HCT116 (cell line): Measurements from ENCODE around the gene ZBTB42. TPM values are rescaled to one million over a fixed set of nuclear protein-coding genes. Genes with fewer than 3 reads are reported as not detected.

Source experiments
- ATAC-seq: fragments of 200-7000 bp; cut with Tn5 transposase; 2 replicates; pipeline ENCODE4 v1.9.1; 2020; ENCODE audit warnings: mild to moderate bottlenecking, moderate library complexity
- BruUV-seq: library from RNA; stranded (reverse); fragments of 400-500 nt; replicated peaks from 2 replicates; lab custom pipeline; 2021; lab: Mats Ljungman, UMichigan
- CTCF ChIA-PET: fragments of 300-600 bp; sonication (Branson Sonifier 250); formaldehyde crosslinking; loops from one replicate; lab custom pipeline; 2021; ENCODE audit warnings: antibody characterized with exemption; lab: Charles Lee
- POLR2A ChIA-PET: fragments of 300-600, 350-600 bp; sonication (Branson Sonifier 250); formaldehyde crosslinking; loops from one replicate; lab custom pipeline; 2021; ENCODE audit warnings: antibody characterized with exemption; lab: Charles Lee
- RAD21 ChIA-PET, 2 experiments: fragments of 300-600 bp; sonication (Branson Sonifier 250); formaldehyde crosslinking; loops; one replicate each; lab custom pipeline; 2023; ENCODE audit warnings: low total read pairs in 2 of 2; ENCODE audit not compliant: uncharacterized antibody in 2 of 2, unreplicated experiment in 2 of 2, low non-redundant PET in 1 of 2; lab: Charles Lee
- DNase-seq: peaks from one replicate; pipeline ENCODE4 v3.0.0-alpha.2; 2010; ENCODE audit warnings: low read depth, low spot score
- H2AFZ ChIP-seq: fragments of 200-600 bp; shearing (Covaris generic), sonication (generic); 2 replicates; pipeline ENCODE4 v1.6.1; 2017; ENCODE audit warnings: low read depth, mixed run types, mixed read lengths, antibody characterized with exemption, low read length; ENCODE audit not compliant: poor library complexity, severe bottlenecking
- H3K27ac ChIP-seq: 2 replicates; pipeline ENCODE4 v1.5.1; 2012; ENCODE audit warnings: low read depth, low read length
- H3K27me3 ChIP-seq: fragments of 200-600 bp; sonication (generic); 2 replicates; pipeline ENCODE4 v1.6.1; 2016; ENCODE audit warnings: mixed run types, low read length, mixed read lengths; ENCODE audit not compliant: insufficient read depth
- H3K36me3 ChIP-seq, 2 experiments: fragments of 200-500 bp in 1 of 2; fragments of 200-600 bp in 1 of 2; sonication (Bioruptor generic) in 1 of 2; sonication (generic) in 1 of 2; 2 replicates each; pipeline versions ENCODE4 v1.5.1 to v1.6.1; 2014 to 2016; ENCODE audit warnings: low read length in 2 of 2, inconsistent platforms in 1 of 2, mixed read lengths in 1 of 2, mixed run types in 1 of 2; ENCODE audit not compliant: insufficient read depth in 2 of 2, control insufficient read depth in 1 of 2
- H3K4me1 ChIP-seq, 2 experiments: fragments of 200-600 bp in 1 of 2; sonication (generic) in 1 of 2; 2 replicates each; pipeline versions ENCODE4 v1.5.1 to v1.6.1; 2012 to 2017; ENCODE audit warnings: low read length in 2 of 2, inconsistent platforms in 1 of 2, mild to moderate bottlenecking in 1 of 2, mixed read lengths in 1 of 2, mixed run types in 1 of 2, moderate library complexity in 1 of 2; ENCODE audit not compliant: insufficient read depth in 2 of 2, control insufficient read depth in 1 of 2
- H3K4me2 ChIP-seq: fragments of 200-600 bp; sonication (generic); 2 replicates; pipeline ENCODE4 v1.6.1; 2017; ENCODE audit warnings: mixed run types, low read length, mixed read lengths
- H3K4me3 ChIP-seq, 2 experiments: fragments of 200-600 bp in 1 of 2; sonication (generic) in 1 of 2; replicated peaks in 1 of 2; 2 replicates each; pipeline ENCODE4 v1.5.1; 2011 to 2016; ENCODE audit warnings: low read length in 2 of 2, control low read depth in 1 of 2, low read depth in 1 of 2, mild to moderate bottlenecking in 1 of 2, mixed read lengths in 1 of 2, mixed run types in 1 of 2
- H3K79me2 ChIP-seq: fragments of 200-600 bp; sonication (generic); 2 replicates; pipeline ENCODE4 v1.6.1; 2017; ENCODE audit warnings: mild to moderate bottlenecking, mixed run types, low read length, moderate library complexity, mixed read lengths; ENCODE audit not compliant: insufficient read depth
- H3K9ac ChIP-seq: fragments of 200-600 bp; sonication (generic); 2 replicates; pipeline ENCODE4 v1.6.1; 2016; ENCODE audit warnings: low read length, mixed read lengths
- H3K9me2 ChIP-seq: fragments of 200-600 bp; sonication (generic), shearing (Covaris generic); 2 replicates; pipeline ENCODE4 v1.6.1; 2017; ENCODE audit warnings: mixed run types, mild to moderate bottlenecking, moderate library complexity; ENCODE audit not compliant: insufficient read depth
- H3K9me3 ChIP-seq, 2 experiments: fragments of 200-500 bp in 1 of 2; fragments of 200-600 bp in 1 of 2; sonication (Bioruptor generic) in 1 of 2; sonication (generic) in 1 of 2; 2 replicates each; pipeline ENCODE4 v1.6.1; 2014 to 2017; ENCODE audit warnings: low read length in 2 of 2, mixed read lengths in 2 of 2, inconsistent platforms in 1 of 2, low read depth in 1 of 2, mild to moderate bottlenecking in 1 of 2, mixed run types in 1 of 2, moderate library complexity in 1 of 2; ENCODE audit not compliant: control insufficient read depth in 1 of 2, insufficient read depth in 1 of 2
- H4K20me1 ChIP-seq: fragments of 200-600 bp; sonication (generic), shearing (Covaris generic); 2 replicates; pipeline ENCODE4 v1.6.1; 2017; ENCODE audit warnings: mixed run types, mild to moderate bottlenecking, moderate library complexity; ENCODE audit not compliant: insufficient read depth
- ELF1 ChIP-seq: IDR thresholded peaks from 2 replicates; pipeline ENCODE4 v1.6.1; 2012; ENCODE audit warnings: low read depth, borderline replicate concordance
- EZH2phosphoT487 ChIP-seq: fragments of 200-600 bp; IDR thresholded peaks from 2 replicates; pipeline ENCODE4 v1.6.1; 2018; ENCODE audit warnings: antibody characterized with exemption, borderline replicate concordance
- FOSL1 ChIP-seq: IDR thresholded peaks from 2 replicates; pipeline ENCODE4 v1.6.1; 2012; ENCODE audit warnings: low read depth
- SRF ChIP-seq: IDR thresholded peaks from 2 replicates; pipeline ENCODE4 v1.6.1; 2012; ENCODE audit warnings: low read depth
- TCF7L2 ChIP-seq: IDR thresholded peaks from 2 replicates; pipeline ENCODE4 v1.7.0; 2011; ENCODE audit warnings: borderline replicate concordance, inconsistent platforms; ENCODE audit not compliant: insufficient read depth, insufficient read length; ENCODE audit errors: extremely low read depth
- ZNF274 ChIP-seq: fragments of 200-500 bp; sonication (Bioruptor generic); IDR thresholded peaks from 2 replicates; pipeline ENCODE4 v1.6.1; 2014; ENCODE audit warnings: mild to moderate bottlenecking, low read depth, low read length, inconsistent platforms
- intact Hi-C: fragments of 100-400 bp; cut with micrococcal nuclease; formaldehyde crosslinking; loops from 2 replicates; pipeline ENCODE4 v1.10.0; 2022
- total RNA-seq: library from RNA; stranded (reverse); gene quantifications from one replicate; pipeline ENCODE4 v1.2.1, GENCODE V29; 2021; ENCODE audit not compliant: unreplicated experiment
- TF ChIP-seq, protein P1 (sequence below), 3 experiments: fragments of 200-600 bp in 1 of 3; sonication (generic) in 1 of 3; IDR thresholded peaks in 2 of 3; conservative IDR thresholded peaks in 1 of 3; 2 replicates each; pipeline ENCODE4 v1.5.1; 2012 to 2017; ENCODE audit warnings: low read depth in 2 of 3, low read length in 2 of 3, antibody characterized with exemption in 1 of 3, borderline replicate concordance in 1 of 3, control low read depth in 1 of 3, mild to moderate bottlenecking in 1 of 3, mixed read lengths in 1 of 3, mixed run types in 1 of 3, moderate library complexity in 1 of 3; ENCODE audit not compliant: insufficient read depth in 1 of 3
- TF ChIP-seq, protein P2 (sequence below): IDR thresholded peaks from 2 replicates; pipeline ENCODE4 v1.6.1; 2012

ZBTB42 gene
- total RNA-seq, 1 experiment from 2014 or later: 4.4 TPM

DNA sequence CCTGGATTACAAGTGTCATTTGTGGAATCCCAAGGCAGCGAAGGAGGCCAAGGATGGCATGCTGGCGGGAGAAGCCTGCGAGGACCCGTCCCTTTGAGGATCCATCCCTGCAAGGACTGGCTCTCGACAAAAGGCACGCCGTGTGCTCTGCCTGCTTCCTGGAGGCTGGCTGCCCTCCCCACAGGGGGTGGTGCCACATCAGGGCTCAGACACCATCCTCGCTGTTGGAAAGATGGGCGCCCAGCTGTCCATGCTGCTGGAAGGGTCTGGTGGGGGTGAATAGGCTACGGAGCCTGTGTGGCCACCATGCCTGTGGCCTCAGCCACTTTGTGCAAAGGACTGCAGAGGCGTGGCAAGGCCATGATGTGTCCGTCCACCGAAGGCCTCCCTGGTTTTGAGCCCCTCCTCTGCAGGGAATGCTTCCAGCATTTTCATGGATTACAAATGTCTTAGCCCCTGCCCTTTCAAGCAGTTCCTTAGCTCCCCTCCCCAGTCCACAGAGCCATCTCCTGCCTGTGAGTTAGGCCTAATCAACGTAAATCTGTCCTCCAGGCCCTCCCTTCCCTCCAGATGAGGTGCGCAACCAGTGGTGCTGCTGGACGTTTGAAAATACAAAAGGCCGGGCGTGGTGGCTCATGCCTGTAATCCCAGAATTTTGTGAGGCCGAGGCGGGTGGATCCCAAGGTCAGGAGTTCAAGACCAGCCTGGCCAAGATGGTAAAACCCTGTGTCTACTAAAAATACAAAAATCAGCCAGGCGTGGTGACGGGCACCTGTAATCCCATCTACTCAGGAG is 22.1 kb downstream of the ZBTB42 start:
- POLR2A ChIA-PET: no interaction called here
- no peak overlapping the region for H2AFZ ChIP-seq
- no peaks in the 10 kb centered on the region for H3K79me2 ChIP-seq
- peaks cover 0 to 7% of the 10 kb centered on the region in 2 experiments; a peak in 1 of 4 replicates for H3K9me3 ChIP-seq
- H3K9ac ChIP-seq: no peak overlapping the region
- intact Hi-C loops: no loop called here
- H3K4me2 ChIP-seq: no peak overlapping the region
- RAD21 ChIA-PET: no interaction called here
- ATAC-seq (no peak), DNase-seq (no peak)
- H3K9me2 ChIP-seq: no peaks in the 10 kb centered on the region
- CTCF ChIA-PET: no interaction called here
- H3K4me1 ChIP-seq: peaks cover 22 to 31% of the 10 kb centered on the region in 2 experiments
- H3K27ac ChIP-seq: no peak overlapping the region
- no peaks in the 10 kb centered on the region for H4K20me1 ChIP-seq
- no peak overlapping the region for H3K4me3 ChIP-seq
- no TSS peak for BruUV-seq
- H3K36me3 ChIP-seq: no peaks in the 10 kb centered on the region
- H3K27me3 ChIP-seq: no peaks in the 10 kb centered on the region
- TF ChIP-seq SRF: no peak
- TF ChIP-seq, protein P1, sequence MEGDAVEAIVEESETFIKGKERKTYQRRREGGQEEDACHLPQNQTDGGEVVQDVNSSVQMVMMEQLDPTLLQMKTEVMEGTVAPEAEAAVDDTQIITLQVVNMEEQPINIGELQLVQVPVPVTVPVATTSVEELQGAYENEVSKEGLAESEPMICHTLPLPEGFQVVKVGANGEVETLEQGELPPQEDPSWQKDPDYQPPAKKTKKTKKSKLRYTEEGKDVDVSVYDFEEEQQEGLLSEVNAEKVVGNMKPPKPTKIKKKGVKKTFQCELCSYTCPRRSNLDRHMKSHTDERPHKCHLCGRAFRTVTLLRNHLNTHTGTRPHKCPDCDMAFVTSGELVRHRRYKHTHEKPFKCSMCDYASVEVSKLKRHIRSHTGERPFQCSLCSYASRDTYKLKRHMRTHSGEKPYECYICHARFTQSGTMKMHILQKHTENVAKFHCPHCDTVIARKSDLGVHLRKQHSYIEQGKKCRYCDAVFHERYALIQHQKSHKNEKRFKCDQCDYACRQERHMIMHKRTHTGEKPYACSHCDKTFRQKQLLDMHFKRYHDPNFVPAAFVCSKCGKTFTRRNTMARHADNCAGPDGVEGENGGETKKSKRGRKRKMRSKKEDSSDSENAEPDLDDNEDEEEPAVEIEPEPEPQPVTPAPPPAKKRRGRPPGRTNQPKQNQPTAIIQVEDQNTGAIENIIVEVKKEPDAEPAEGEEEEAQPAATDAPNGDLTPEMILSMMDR (IDR thresholded peaks at IDR 0.05 in 2 of 3, conservative IDR thresholded peaks at IDR 0.05 in 1 of 3; ENCODE audit: borderline replicate concordance in 1 of 3, insufficient read depth in 1 of 3, low read depth in 2 of 3, low read length in 2 of 3): no peak
- no peak for TF ChIP-seq ELF1
- no peak for TF ChIP-seq ZNF274
- TF ChIP-seq EZH2phosphoT487: no peak
- no peak for TF ChIP-seq TCF7L2
- TF ChIP-seq, protein P2, sequence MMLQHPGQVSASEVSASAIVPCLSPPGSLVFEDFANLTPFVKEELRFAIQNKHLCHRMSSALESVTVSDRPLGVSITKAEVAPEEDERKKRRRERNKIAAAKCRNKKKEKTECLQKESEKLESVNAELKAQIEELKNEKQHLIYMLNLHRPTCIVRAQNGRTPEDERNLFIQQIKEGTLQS: no peak
- no peak for TF ChIP-seq FOSL1
- TF ChIP-seq, all 23 proteins: peak for 0
